MV-4-11 (cell line): ENCODE measurements around the gene ZNF81.
"Not testable (repeated sequence)": the region's sequence is repeated elsewhere in the genome, so short reads cannot be mapped to it uniquely, and the experiment has no call there.

Source experiments
- DNase-seq: peaks from one replicate; lab custom pipeline; 2025; lab: John Stamatoyannopoulos, UW

Gene ZNF81

DNA sequence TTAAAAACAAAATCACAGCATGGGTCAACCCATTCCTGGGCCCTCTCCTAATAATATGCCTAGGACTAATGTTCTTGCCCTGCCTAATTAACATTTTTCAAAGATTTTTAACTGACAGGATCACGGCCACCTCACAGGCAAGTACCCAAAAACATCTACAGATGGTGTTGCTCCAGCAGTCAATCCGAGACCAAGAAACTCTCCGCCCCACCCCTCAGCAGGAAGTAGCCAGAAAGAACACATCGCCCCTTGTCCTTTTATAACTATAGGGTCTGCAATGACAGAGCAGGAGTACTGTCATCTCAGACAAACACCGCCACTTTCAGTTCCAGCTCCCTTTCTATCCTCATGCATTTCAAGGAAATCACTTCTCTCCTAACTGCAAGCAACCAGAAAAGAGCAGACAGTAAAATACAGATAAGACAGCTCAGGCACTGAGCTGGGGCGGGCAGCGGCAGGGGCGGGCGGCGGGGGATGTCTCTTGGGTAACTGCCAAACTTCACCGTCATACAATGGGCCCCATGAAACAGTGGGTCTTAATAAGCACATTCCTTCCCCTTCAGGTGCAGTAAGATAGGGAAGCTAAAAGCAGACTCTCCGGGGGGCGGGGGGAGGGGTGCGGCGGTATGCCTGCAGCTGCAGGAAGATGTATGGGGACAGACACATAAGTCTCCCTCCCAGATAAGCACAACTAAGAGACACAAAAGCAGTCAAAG lies 99.7 kb downstream of the ZNF81 start:
- no peak for DNase-seq

DNA sequence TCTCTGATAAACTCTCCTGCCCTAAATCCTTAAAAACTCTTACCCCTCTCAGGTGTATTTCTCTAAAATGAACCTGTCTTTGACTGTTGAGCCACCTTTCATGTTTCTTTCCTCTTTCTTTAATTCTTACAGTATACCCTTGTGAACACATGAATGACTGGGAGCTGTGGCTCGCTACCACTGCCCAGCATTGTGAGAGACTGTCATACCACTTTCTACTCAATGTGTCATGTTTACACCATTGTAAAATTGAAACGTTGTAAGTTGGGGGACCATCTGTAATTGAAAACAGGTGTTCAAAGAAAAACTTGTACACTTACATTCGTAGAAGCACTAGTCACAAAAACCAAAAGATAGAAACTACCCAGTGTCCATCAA lies 100.2 kb downstream of the ZNF81 start:
- DNase-seq, result no peak

- DNase-seq, result no peak
Measured at GRCh38 chrX:47940448-47940847, 103.7 kb downstream of the ZNF81 start.

DNA sequence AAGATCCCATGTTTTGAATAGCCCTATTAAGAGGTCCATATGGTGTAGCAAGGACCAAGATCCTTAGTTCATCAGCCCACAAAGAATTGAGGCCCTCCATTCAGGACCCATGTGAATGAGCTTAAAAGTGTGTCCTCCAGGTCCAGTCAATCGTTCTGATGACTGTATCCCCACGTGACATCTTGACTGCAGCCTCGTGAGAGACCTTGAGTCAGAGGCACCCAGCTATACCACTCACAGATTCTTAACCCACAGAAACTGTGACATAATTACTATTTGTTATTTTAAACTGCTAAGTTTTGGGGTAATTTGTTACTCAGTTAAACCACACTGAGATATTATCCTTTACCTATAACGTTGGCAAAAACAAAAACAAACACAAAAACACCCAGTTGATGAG lies 104.7 kb downstream of the ZNF81 start:
- DNase-seq, result no peak

GRCh38 chrX:47955295-47955694 lies 118.6 kb downstream of the ZNF81 start:
- not testable (repeated sequence) for DNase-seq

GRCh38 chrX:47956016-47956415 lies 119.3 kb downstream of the ZNF81 start:
- DNase-seq, result no peak

DNA sequence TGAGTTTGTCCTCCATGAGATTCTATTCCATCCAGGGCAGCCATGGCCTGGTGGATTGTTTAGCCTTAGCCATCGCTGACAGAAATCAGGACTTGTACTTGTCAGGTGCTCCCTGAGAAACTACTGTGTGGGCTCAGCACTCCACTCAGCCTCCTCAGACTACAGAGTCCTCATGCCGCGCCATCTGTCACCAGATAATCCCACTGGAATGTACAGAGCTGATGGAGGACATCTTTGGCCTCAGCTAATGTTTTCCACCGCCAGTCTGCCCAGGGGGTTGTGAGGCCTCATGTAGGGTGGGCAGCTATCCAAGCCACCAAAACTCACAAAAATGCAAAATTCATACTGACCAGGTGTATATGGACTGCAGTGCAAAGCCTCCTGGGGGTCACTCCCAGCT lies 121.5 kb downstream of the ZNF81 start:
- not testable (repeated sequence) for DNase-seq

- no peak for DNase-seq
Measured at GRCh38 chrX:47958761-47959342, 122.2 kb downstream of the ZNF81 start.

- DNase-seq, result peak; percentile 74
Measured at GRCh38 chrX:47960406-47960805, 123.7 kb downstream of the ZNF81 start.

- DNase-seq, result not testable (repeated sequence)
Measured at GRCh38 chrX:47961830-47962229, 125.1 kb downstream of the ZNF81 start.

DNA sequence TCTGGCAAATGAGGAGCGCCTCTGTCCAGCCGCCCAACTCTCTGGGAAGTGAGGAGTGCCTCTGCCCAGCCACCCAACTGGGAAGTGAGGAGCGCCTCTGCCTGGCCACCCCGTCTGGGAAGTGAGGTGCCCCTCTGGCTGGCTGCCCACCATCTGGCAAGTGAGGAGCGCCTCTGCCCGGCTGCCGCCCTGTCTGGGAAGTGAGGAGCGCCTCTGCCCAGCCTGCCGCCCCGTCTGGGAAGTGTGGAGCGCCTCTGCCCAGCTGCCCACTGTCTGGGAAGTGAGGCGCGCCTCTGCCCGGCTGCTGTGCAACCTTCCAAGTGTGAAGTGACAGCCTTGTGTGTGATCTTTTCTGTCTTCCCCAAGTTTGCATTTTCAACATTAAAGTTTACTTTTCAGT lies 128.8 kb downstream of the ZNF81 start:
- DNase-seq, result not testable (repeated sequence)
